IMR-90 (cell line): Measurements from ENCODE around the gene NAPA. TPM values are rescaled to one million over a fixed set of nuclear protein-coding genes. Genes with fewer than 3 reads are reported as not detected.
A peak's percentile ranks its signal among the peaks of the same experiment; 100 is the strongest.

Experiments
- ATAC-seq: fragments of 200-7000 bp; cut with Tn5 transposase; 2 replicates; pipeline ENCODE4 v1.9.1; 2020; ENCODE audit warnings: low read depth, mild to moderate bottlenecking, moderate library complexity
- BruUV-seq: library from RNA; stranded (reverse); fragments of 400-500 nt; replicated peaks from 2 replicates; lab custom pipeline; 2021; lab: Mats Ljungman, UMichigan
- CTCF ChIA-PET: fragments of 300-600 bp; formaldehyde crosslinking; extraction: SDS; loops from one replicate; lab custom pipeline; 2021; ENCODE audit warnings: antibody characterized with exemption; lab: Yijun Ruan, JAX
- POLR2A ChIA-PET: fragments of 300-600 bp; sonication (Branson Sonifier 250); formaldehyde crosslinking; loops from one replicate; lab custom pipeline; 2022; ENCODE audit warnings: antibody characterized with exemption; ENCODE audit not compliant: unreplicated experiment; lab: Charles Lee
- DNase-seq: peaks from one replicate; pipeline ENCODE4 v3.0.0; 2013
- H2AFZ ChIP-seq: replicated peaks from 2 replicates; pipeline ENCODE3; 2013; ENCODE audit warnings: low read length, mild to moderate bottlenecking; ENCODE audit not compliant: poor library complexity
- H2AK5ac ChIP-seq: 2 replicates; pipeline ENCODE4 v1.6.1; 2013; ENCODE audit warnings: low read depth, low read length, inconsistent platforms
- H2AK9ac ChIP-seq: replicated peaks from 2 replicates; pipeline ENCODE3; 2013; ENCODE audit warnings: mild to moderate bottlenecking, low read depth, low read length, moderate library complexity; ENCODE audit not compliant: poor library complexity
- H2BK120ac ChIP-seq: 2 replicates; pipeline ENCODE4 v1.6.1; 2013; ENCODE audit warnings: low read depth, low read length, inconsistent platforms
- H2BK15ac ChIP-seq: 3 replicates; pipeline ENCODE4 v1.6.1; 2013; ENCODE audit warnings: low read depth, low read length, inconsistent platforms
- H2BK20ac ChIP-seq: 2 replicates; pipeline ENCODE4 v1.6.1; 2013; ENCODE audit warnings: low read depth, mild to moderate bottlenecking, inconsistent platforms, low read length, moderate library complexity
- H2BK5ac ChIP-seq: 2 replicates; pipeline ENCODE4 v1.6.1; 2013; ENCODE audit warnings: mild to moderate bottlenecking, low read depth, low read length, inconsistent platforms; ENCODE audit not compliant: poor library complexity, severe bottlenecking
- H3K14ac ChIP-seq: replicated peaks from 2 replicates; pipeline ENCODE4 v1.6.1; 2013; ENCODE audit warnings: low read depth, low read length, inconsistent platforms
- H3K18ac ChIP-seq: 2 replicates; pipeline ENCODE4 v1.6.1; 2013; ENCODE audit warnings: low read depth, low read length, control low read depth
- H3K23ac ChIP-seq: 2 replicates; pipeline ENCODE4 v1.6.1; 2013; ENCODE audit warnings: low read depth, low read length, inconsistent platforms
- H3K27ac ChIP-seq: 2 replicates; pipeline ENCODE4 v1.5.1; 2013; ENCODE audit warnings: mild to moderate bottlenecking, control low read depth, low read length; ENCODE audit not compliant: insufficient read depth
- H3K27me3 ChIP-seq: 2 replicates; pipeline ENCODE4 v1.6.1; 2013; ENCODE audit warnings: low read length; ENCODE audit not compliant: control insufficient read depth, insufficient read depth
- H3K36me3 ChIP-seq: 2 replicates; pipeline ENCODE4 v1.6.1; 2013; ENCODE audit warnings: low read length, mixed read lengths; ENCODE audit not compliant: control insufficient read depth, insufficient read depth
- H3K4ac ChIP-seq: 2 replicates; pipeline ENCODE4 v1.6.1; 2013; ENCODE audit warnings: low read depth, low read length, inconsistent platforms
- H3K4me1 ChIP-seq: 2 replicates; pipeline ENCODE4 v1.6.1; 2013; ENCODE audit warnings: low read length, mixed read lengths; ENCODE audit not compliant: control insufficient read depth, insufficient read depth
- H3K4me2 ChIP-seq: 2 replicates; pipeline ENCODE4 v1.6.1; 2013; ENCODE audit warnings: low read depth, mild to moderate bottlenecking, control low read depth, low read length, moderate library complexity
- H3K4me3 ChIP-seq: 2 replicates; pipeline ENCODE4 v1.5.1; 2013; ENCODE audit warnings: low read depth, mild to moderate bottlenecking, control low read depth, low read length, moderate library complexity; ENCODE audit not compliant: insufficient read depth
- H3K56ac ChIP-seq: 2 replicates; pipeline ENCODE4 v1.6.1; 2013; ENCODE audit warnings: low read length, inconsistent platforms; ENCODE audit not compliant: insufficient read depth; ENCODE audit errors: extremely low read depth
- H3K79me1 ChIP-seq, 2 experiments: 2 replicates each; pipeline ENCODE4 v1.6.1; 2013; ENCODE audit warnings: low read length in 2 of 2, inconsistent platforms in 1 of 2, low read depth in 1 of 2
- H3K9ac ChIP-seq: 2 replicates; pipeline ENCODE4 v1.6.1; 2013; ENCODE audit warnings: low read depth, low read length, control low read depth
- H3K9me1 ChIP-seq: 2 replicates; pipeline ENCODE4 v1.6.1; 2013; ENCODE audit warnings: low read length, inconsistent platforms; ENCODE audit not compliant: insufficient read depth
- H3K9me3 ChIP-seq: 2 replicates; pipeline ENCODE4 v1.6.1; 2013; ENCODE audit warnings: low read length; ENCODE audit not compliant: control insufficient read depth, insufficient read depth
- H4K20me1 ChIP-seq: 2 replicates; pipeline ENCODE4 v1.6.1; 2013; ENCODE audit warnings: low read length, inconsistent platforms; ENCODE audit not compliant: insufficient read depth
- H4K5ac ChIP-seq: 2 replicates; pipeline ENCODE4 v1.6.1; 2013; ENCODE audit warnings: mild to moderate bottlenecking, low read depth, low read length, control low read depth
- H4K8ac ChIP-seq, 2 experiments: 2 replicates each; pipeline ENCODE4 v1.6.1; 2013; ENCODE audit warnings: low read depth in 2 of 2, low read length in 2 of 2, control low read depth in 1 of 2, inconsistent platforms in 1 of 2
- H4K91ac ChIP-seq: 2 replicates; pipeline ENCODE4 v1.6.1; 2013; ENCODE audit warnings: low read depth, low read length, inconsistent platforms; ENCODE audit not compliant: insufficient read depth
- BHLHE40 ChIP-seq: fragments of 150-350 bp; IDR thresholded peaks from 2 replicates; pipeline ENCODE4 v1.6.1; 2016; ENCODE audit warnings: mild to moderate bottlenecking, low read depth, low read length
- CEBPB ChIP-seq: IDR thresholded peaks from 2 replicates; pipeline ENCODE4 v1.6.1; 2012; ENCODE audit warnings: low read depth, low read length, improper control_type of control experiment
- CHD1 ChIP-seq: IDR thresholded peaks from 2 replicates; pipeline ENCODE4 v1.6.1; 2012; ENCODE audit warnings: low read depth, low read length, improper control_type of control experiment
- CTCF ChIP-seq: conservative IDR thresholded peaks from 2 replicates; pipeline ENCODE4 v1.5.1; 2012; ENCODE audit warnings: mild to moderate bottlenecking, low read depth, low read length, improper control_type of control experiment
- ELK1 ChIP-seq: fragments of 150-350 bp; IDR thresholded peaks from 2 replicates; pipeline ENCODE4 v1.6.1; 2016; ENCODE audit warnings: low read depth, mild to moderate bottlenecking, low read length, moderate library complexity, borderline replicate concordance
- FOS ChIP-seq: fragments of 150-350 bp; IDR thresholded peaks from 2 replicates; pipeline ENCODE4 v1.6.1; 2016; ENCODE audit warnings: low read depth, low read length
- MAFK ChIP-seq: IDR thresholded peaks from 2 replicates; pipeline ENCODE4 v1.6.1; 2012; ENCODE audit warnings: low read depth, low read length, improper control_type of control experiment
- MAZ ChIP-seq: IDR thresholded peaks from 2 replicates; pipeline ENCODE4 v1.6.1; 2012; ENCODE audit warnings: low read depth, mild to moderate bottlenecking, low read length, improper control_type of control experiment, moderate library complexity, borderline replicate concordance
- MXI1 ChIP-seq: IDR thresholded peaks from 2 replicates; pipeline ENCODE4 v1.6.1; 2012; ENCODE audit warnings: low read depth, mild to moderate bottlenecking, low read length, moderate library complexity, borderline replicate concordance
- NFE2L2 ChIP-seq: fragments of 150-350 bp; IDR thresholded peaks from 2 replicates; pipeline ENCODE4 v1.6.1; 2016; ENCODE audit warnings: low read depth, mild to moderate bottlenecking, low read length
- POLR2A ChIP-seq: IDR thresholded peaks from 2 replicates; pipeline ENCODE4 v1.6.1; 2012; ENCODE audit warnings: mild to moderate bottlenecking, low read depth, low read length
- RAD21 ChIP-seq: IDR thresholded peaks from 2 replicates; pipeline ENCODE4 v1.6.1; 2012; ENCODE audit warnings: low read length, improper control_type of control experiment
- RCOR1 ChIP-seq: IDR thresholded peaks from 2 replicates; pipeline ENCODE4 v1.6.1; 2012; ENCODE audit warnings: mild to moderate bottlenecking, low read length, improper control_type of control experiment; ENCODE audit not compliant: insufficient replicate concordance
- RFX5 ChIP-seq: IDR thresholded peaks from 2 replicates; pipeline ENCODE4 v1.8.0; 2012; ENCODE audit warnings: low read depth, mild to moderate bottlenecking, low read length, moderate library complexity
- SMC3 ChIP-seq: fragments of 150-350 bp; IDR thresholded peaks from 2 replicates; pipeline ENCODE4 v1.6.1; 2016; ENCODE audit warnings: low read depth, mild to moderate bottlenecking, antibody characterized with exemption, low read length, moderate library complexity
- USF2 ChIP-seq: fragments of 150-350 bp; IDR thresholded peaks from 2 replicates; pipeline ENCODE4 v1.6.1; 2017; ENCODE audit warnings: mild to moderate bottlenecking, antibody characterized with exemption, low read length, low read depth
- WGBS, 2 experiments: methylation state at CpG; one replicate each; pipeline versions ENCODE4 v1.1.5 to v1.1.7; 2013; ENCODE audit warnings: missing lambda C conversion rate in 2 of 2; ENCODE audit not compliant: insufficient read length in 1 of 2; ENCODE audit errors: extremely low coverage in 2 of 2; 5-methylcytosine and 5-hydroxymethylcytosine counted together
- dilution Hi-C: fragments of 300-500 bp; cut with HindIII; formaldehyde crosslinking; loops from one replicate; pipeline ENCODE4 v1.14.3; 2018; ENCODE audit warnings: low sequenced_read_pairs; ENCODE audit not compliant: unreplicated experiment
- in situ Hi-C: fragments of 300-500 bp; cut with MboI; formaldehyde crosslinking; loops from 3 replicates; pipeline ENCODE4 v1.14.3; 2019; ENCODE audit warnings: low sequenced_read_pairs, inconsistent platforms, mixed read lengths
- intact Hi-C: fragments of 100-400 bp; cut with micrococcal nuclease; formaldehyde crosslinking; loops from 2 replicates; pipeline ENCODE4 v1.10.0; 2022
- polyA plus RNA-seq, 3 experiments: library from polyadenylated mRNA; depleted of rRNA; stranded (reverse); fragments of >200 nt; gene quantifications; 2 replicates each; pipeline ENCODE4 v1.2.3, GENCODE V29; 2012; ENCODE audit warnings: low replicate concordance in 1 of 3
- total RNA-seq: library from RNA; depleted of rRNA; stranded (reverse); fragments of >200 nt; gene quantifications from 2 replicates; pipeline ENCODE4 v1.2.3, GENCODE V29; 2012

Gene NAPA
- total and polyA plus RNA-seq, 2 of the 4 experiments (the other 2 are of a cell fraction), result 76.4 to 126 TPM

GRCh38 chr19:47467914-47468313 is 46.9 kb downstream of the NAPA start:
- Histone ChIP-seq H3K79me1 (no peaks in the 10 kb centered on the region), H4K91ac (no peak overlapping the region), H3K23ac (no peak overlapping the region), H4K8ac (no peak overlapping the region), H3K27me3 (peaks cover 67% of the 10 kb centered on the region), H4K20me1 (no peaks in the 10 kb centered on the region; the same call in 1 of the 2 replicates), H2AK5ac (no peak overlapping the region), H3K36me3 (no peaks in the 10 kb centered on the region), H3K4me2 (no peak overlapping the region), H2BK15ac (no peak overlapping the region), H3K4me3 (no peak overlapping the region), H3K4me1 (no peaks in the 10 kb centered on the region), H2BK5ac (no peak overlapping the region), H2BK120ac (no peak overlapping the region), H3K9ac (no peak overlapping the region), H2BK20ac (no peak overlapping the region), H3K18ac (no peak overlapping the region), H4K5ac (no peak overlapping the region), H3K27ac (no peak overlapping the region), H2AK9ac (no peak overlapping the region), H3K9me3 (peaks cover 5% of the 10 kb centered on the region; the same call in 1 of the 2 replicates), H3K14ac (no peak overlapping the region), H3K4ac (no peak overlapping the region), H2AFZ (peak overlapping the region; percentile 43), H3K9me1 (no peaks in the 10 kb centered on the region), H3K56ac (no peak overlapping the region)
- ATAC-seq (no peak), DNase-seq (no peak)
- dilution Hi-C loops (no loop called here), intact Hi-C loops (no loop called here), in situ Hi-C loops (no loop called here)
- 33% methylated on average over 5 of the region's 9 CpGs; no CpG with 5 or more reads in 1 of the 2 experiments for WGBS, 2 experiments
- BruUV-seq, result no TSS peak
- ChIA-PET CTCF (interaction anchor here (1.2 kb wide), 1 partner anchor 16 kb away, joined by 3 read pairs; the partner anchor contains the start of gene KPTN), POLR2A (interaction anchor here (0.5 kb wide), 1 partner anchor 13 kb away, joined by 3 read pairs; no protein-coding TSS in a partner anchor)
- TF ChIP-seq BHLHE40 (no peak), POLR2A (no peak), RFX5 (no peak), MXI1 (no peak), CTCF (no peak), MAZ (no peak), USF2 (no peak), NFE2L2 (no peak), CEBPB (no peak), FOS (no peak), RAD21 (no peak), SMC3 (no peak), CHD1 (no peak), ELK1 (no peak), RCOR1 (no peak), MAFK (no peak)
